ENCODE measurements around the gene RBMS3. TPM values are rescaled to one million over a fixed set of nuclear protein-coding genes. Genes with fewer than 3 reads are reported as not detected.
A peak's percentile ranks its signal among the peaks of the same experiment; 100 is the strongest.

Gene RBMS3
- total and polyA plus RNA-seq, 2 experiments from 2014 or later = 20.8 TPM

DNA sequence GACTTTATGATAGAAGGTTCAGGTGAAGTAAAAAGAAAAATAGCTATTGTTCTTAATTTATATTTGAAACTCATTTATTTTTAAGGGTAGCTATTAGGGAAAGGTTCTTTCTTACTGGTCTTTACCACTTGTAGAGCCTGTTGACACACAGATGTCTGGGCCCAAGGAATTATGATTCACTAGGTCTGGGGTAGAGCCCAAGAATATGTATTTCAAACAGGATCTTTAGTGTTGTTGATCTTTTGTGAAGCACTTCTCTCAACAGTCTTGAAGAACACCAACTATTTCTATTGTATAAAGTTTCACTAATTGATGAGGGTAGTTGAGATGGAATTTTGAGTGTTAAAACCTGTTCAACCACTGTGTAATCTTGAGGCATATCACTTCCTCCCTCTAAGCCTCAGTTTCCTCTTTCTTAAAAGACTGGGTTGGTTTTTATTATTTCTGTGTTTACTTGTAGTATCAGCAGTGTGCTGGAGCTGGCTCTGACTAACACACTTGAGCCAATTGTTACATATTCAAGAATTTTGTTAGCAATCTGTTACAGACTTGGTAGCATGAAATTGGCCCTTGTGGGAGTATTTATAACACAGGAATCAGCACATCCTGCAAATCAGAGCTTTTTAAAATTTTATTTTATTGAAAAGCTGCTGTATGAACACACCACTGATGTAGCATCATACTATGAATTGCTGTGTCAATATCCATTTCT lies 155.9 kb downstream of the RBMS3 start:
- H3K4me1 ChIP-seq (ENCODE audit: low read depth) = peaks cover 14% of the 10 kb centered on the region
- no peaks in the 10 kb centered on the region for H3K36me3 ChIP-seq
- TF ChIP-seq, protein P1, sequence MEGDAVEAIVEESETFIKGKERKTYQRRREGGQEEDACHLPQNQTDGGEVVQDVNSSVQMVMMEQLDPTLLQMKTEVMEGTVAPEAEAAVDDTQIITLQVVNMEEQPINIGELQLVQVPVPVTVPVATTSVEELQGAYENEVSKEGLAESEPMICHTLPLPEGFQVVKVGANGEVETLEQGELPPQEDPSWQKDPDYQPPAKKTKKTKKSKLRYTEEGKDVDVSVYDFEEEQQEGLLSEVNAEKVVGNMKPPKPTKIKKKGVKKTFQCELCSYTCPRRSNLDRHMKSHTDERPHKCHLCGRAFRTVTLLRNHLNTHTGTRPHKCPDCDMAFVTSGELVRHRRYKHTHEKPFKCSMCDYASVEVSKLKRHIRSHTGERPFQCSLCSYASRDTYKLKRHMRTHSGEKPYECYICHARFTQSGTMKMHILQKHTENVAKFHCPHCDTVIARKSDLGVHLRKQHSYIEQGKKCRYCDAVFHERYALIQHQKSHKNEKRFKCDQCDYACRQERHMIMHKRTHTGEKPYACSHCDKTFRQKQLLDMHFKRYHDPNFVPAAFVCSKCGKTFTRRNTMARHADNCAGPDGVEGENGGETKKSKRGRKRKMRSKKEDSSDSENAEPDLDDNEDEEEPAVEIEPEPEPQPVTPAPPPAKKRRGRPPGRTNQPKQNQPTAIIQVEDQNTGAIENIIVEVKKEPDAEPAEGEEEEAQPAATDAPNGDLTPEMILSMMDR (IDR thresholded peaks at IDR 0.05; ENCODE audit: low read depth, low read length) = no peak
- H3K9me3 ChIP-seq (ENCODE audit: low read depth) = no peaks in the 10 kb centered on the region
- H3K4me3 ChIP-seq = no peak overlapping the region
- DNase-seq (ENCODE audit: low read depth in 1 of 2, low spot score in 1 of 2) = no peak
- H3K27ac ChIP-seq = no peak overlapping the region
- H3K27me3 ChIP-seq = no peaks in the 10 kb centered on the region

DNA sequence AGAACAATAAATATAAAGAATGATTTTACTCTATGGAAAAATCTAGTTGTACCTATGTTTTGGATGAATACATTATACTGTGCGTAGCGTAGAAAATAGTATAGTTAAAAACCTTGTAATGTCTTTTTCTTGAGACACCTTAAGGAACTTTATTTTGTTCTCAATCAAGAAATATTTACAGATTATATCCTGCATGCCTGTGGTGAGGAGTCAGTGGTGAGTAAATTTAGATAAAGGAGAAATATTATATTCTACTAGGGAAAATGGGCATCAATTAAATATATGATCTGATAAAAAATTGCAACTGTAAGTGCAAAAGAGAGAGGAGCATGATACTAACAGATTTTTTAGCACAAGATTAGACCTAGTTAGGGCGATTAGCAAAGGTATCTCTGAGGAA lies 157.7 kb downstream of the RBMS3 start:
- no peaks in the 10 kb centered on the region for H3K9me3 ChIP-seq (ENCODE audit: low read depth)
- H3K4me3 ChIP-seq = no peak overlapping the region
- TF ChIP-seq, protein P1 (IDR thresholded peaks at IDR 0.05; ENCODE audit: low read depth, low read length) = no peak
- peaks cover 14% of the 10 kb centered on the region for H3K4me1 ChIP-seq (ENCODE audit: low read depth)
- H3K36me3 ChIP-seq = no peaks in the 10 kb centered on the region
- H3K27ac ChIP-seq = no peak overlapping the region
- DNase-seq (ENCODE audit: low read depth in 1 of 2, low spot score in 1 of 2) = no peak
- H3K27me3 ChIP-seq = no peaks in the 10 kb centered on the region

DNA sequence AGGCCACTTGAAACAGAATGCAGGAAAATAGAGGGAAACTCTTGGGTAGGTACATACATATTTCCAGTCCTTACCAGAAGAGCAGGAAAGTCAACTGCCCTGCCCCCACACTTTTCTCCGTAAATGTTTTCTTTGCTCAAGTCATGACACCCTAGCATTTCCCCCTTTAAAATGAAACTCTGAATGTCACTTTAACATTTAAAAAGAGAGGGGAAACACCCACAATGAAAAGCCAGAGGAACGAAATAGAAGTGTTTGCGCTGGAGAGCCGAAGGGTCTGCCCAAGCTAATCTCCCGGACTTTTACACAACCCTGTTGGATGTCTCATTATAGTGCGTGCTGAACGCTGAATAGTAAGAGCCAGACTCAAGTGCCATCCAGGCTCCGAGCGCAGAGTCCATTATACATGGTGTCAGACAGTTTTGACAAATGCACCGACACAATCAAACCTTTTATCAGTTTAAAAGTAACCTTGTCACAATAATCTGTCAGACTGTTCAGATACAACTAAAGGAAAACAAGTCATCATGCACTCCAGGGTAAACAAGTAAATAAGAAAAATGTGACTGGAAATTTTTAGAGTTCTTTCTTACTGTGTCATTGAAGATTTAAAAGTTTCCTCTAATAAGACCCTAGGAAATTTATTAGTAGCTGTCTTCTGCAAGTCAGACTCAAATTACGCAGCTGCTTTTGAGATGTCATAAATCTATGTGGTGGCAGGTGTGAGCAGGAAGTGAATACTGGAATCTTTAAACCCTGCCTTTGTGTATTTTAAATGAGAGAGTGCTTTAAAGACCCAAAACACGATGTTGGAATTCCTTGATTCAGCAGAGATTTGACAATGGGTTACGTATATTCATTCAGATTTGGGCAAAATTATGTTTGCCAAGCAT lies 159.8 kb downstream of the RBMS3 start:
- no peaks in the 10 kb centered on the region for H3K36me3 ChIP-seq
- TF ChIP-seq, protein P1 (IDR thresholded peaks at IDR 0.05; ENCODE audit: low read depth, low read length) = no peak
- H3K27ac ChIP-seq = peak overlapping the region; percentile 50
- DNase-seq (ENCODE audit: low read depth in 1 of 2, low spot score in 1 of 2) = peak in 1 of 2 donors; percentile 73
- H3K9me3 ChIP-seq (ENCODE audit: low read depth) = no peaks in the 10 kb centered on the region
- H3K27me3 ChIP-seq = no peaks in the 10 kb centered on the region
- H3K4me3 ChIP-seq = peak overlapping the region; percentile 10
- H3K4me1 ChIP-seq (ENCODE audit: low read depth) = peaks cover 14% of the 10 kb centered on the region

DNA sequence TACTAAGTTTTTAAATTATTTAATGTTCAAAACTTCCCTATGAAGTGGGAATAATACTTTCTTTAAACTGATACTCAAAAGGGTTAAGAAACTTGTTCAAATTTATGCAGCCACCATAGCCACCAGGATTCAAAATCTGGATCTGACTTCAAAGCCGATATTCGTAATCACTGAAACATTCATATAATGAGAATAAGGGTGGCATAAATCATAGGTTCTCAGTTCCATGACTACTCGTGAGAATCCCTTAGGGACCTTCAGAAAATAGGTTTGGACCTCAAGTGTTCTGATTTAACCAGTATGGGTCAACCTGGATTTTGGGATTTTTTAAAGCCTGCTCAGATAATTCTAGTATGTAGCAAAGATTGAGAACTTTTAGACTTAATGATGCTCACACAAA lies 160.6 kb downstream of the RBMS3 start:
- H3K4me3 ChIP-seq = no peak overlapping the region
- H3K9me3 ChIP-seq (ENCODE audit: low read depth) = no peaks in the 10 kb centered on the region
- H3K4me1 ChIP-seq (ENCODE audit: low read depth) = peaks cover 14% of the 10 kb centered on the region
- no peak overlapping the region for H3K27ac ChIP-seq
- H3K27me3 ChIP-seq = no peaks in the 10 kb centered on the region
- H3K36me3 ChIP-seq = no peaks in the 10 kb centered on the region
- no peak for DNase-seq (ENCODE audit: low read depth in 1 of 2, low spot score in 1 of 2)
- TF ChIP-seq, protein P1 (IDR thresholded peaks at IDR 0.05; ENCODE audit: low read depth, low read length) = no peak

DNA sequence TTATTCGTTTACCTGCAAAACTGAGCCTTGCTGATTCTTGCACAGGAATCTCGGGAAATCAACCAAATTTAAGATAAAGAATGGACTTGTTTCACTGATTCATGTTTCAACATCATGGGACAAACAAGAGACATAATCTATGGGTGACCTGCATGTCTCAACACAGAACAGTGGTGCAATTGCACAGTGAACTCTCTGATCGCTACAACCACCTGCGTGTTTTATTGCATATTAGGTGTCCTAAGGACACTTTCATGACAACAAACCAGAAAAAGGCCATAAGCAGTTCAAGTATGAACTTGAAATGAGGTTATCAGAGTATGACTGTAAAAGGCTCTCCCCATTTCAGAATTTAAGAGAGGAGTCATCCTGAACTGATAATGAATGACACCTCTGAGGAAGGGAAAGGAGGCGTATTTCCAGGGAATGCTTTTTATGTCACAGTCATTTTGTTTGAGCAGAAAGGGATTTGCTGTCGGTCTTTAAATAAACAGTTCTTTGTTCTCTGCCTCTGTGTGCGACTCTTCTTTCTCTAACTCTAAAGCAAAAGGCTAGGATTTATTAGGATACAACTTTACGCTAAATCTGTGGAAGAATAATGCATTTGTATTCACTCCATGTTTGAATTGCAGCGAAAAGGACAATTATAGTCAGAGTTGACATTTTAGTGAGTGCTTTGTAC lies 167.2 kb downstream of the RBMS3 start:
- no peaks in the 10 kb centered on the region for H3K27me3 ChIP-seq

More for the DNA sequence above, 167.2 kb downstream of the RBMS3 start:
- TF ChIP-seq, protein P1 (IDR thresholded peaks at IDR 0.05; ENCODE audit: low read depth, low read length) = no peak
- Histone ChIP-seq H3K4me1 (ENCODE audit: low read depth) (peaks cover 16% of the 10 kb centered on the region), H3K9me3 (ENCODE audit: low read depth) (no peaks in the 10 kb centered on the region), H3K36me3 (no peaks in the 10 kb centered on the region), H3K27ac (peak overlapping the region; percentile 66), H3K4me3 (no peak overlapping the region)
- DNase-seq (ENCODE audit: low read depth in 1 of 2, low spot score in 1 of 2) = no peak
